ENCODE data around the gene DHRSX.
"Not testable (repeated sequence)": the region's sequence is repeated elsewhere in the genome, so short reads cannot be mapped to it uniquely, and the experiment has no call there.

The DHRSX gene

DNA sequence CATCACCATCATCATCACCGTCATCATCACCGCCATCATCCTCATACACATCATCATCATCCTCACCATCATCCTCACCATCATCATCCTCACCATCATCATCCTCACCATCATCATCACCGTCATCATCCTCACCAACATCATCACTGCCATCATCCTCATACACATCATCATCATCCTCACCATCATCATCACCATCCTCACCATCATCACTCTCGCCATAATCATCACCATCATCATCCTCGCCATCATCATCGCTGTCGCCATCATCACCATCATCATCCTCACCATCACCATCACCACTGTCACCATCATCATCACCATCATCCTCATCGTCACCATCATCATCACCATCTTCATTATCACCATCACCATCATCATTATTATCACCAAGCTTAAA is 19.8 kb upstream of the DHRSX start:
- TF ChIP-seq, protein P1, sequence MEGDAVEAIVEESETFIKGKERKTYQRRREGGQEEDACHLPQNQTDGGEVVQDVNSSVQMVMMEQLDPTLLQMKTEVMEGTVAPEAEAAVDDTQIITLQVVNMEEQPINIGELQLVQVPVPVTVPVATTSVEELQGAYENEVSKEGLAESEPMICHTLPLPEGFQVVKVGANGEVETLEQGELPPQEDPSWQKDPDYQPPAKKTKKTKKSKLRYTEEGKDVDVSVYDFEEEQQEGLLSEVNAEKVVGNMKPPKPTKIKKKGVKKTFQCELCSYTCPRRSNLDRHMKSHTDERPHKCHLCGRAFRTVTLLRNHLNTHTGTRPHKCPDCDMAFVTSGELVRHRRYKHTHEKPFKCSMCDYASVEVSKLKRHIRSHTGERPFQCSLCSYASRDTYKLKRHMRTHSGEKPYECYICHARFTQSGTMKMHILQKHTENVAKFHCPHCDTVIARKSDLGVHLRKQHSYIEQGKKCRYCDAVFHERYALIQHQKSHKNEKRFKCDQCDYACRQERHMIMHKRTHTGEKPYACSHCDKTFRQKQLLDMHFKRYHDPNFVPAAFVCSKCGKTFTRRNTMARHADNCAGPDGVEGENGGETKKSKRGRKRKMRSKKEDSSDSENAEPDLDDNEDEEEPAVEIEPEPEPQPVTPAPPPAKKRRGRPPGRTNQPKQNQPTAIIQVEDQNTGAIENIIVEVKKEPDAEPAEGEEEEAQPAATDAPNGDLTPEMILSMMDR (conservative IDR thresholded peaks at IDR 0.05; ENCODE audit: low read depth): no peak
- no peak overlapping the region for H3K27ac ChIP-seq
- ChIA-PET POLR2A (ENCODE audit: low non-redundant PET) (no interaction called here), CTCF (no interaction called here)
- no peak for DNase-seq (ENCODE audit: low spot score)

GRCh38 chrX:2519638-2520037 is 18.9 kb upstream of the DHRSX start:
- H3K27ac ChIP-seq; POLR2A ChIA-PET (ENCODE audit: low non-redundant PET); CTCF ChIA-PET; DNase-seq (ENCODE audit: low spot score): not testable (repeated sequence)

- TF ChIP-seq, protein P1 (conservative IDR thresholded peaks at IDR 0.05; ENCODE audit: low read depth): no peak
- POLR2A ChIA-PET (ENCODE audit: low non-redundant PET): no interaction called here
- no peak for DNase-seq (ENCODE audit: low spot score)
- CTCF ChIA-PET: no interaction called here
- H3K27ac ChIP-seq: no peak overlapping the region
Measured at GRCh38 chrX:2517055-2517454, 16.3 kb upstream of the DHRSX start.

DNA sequence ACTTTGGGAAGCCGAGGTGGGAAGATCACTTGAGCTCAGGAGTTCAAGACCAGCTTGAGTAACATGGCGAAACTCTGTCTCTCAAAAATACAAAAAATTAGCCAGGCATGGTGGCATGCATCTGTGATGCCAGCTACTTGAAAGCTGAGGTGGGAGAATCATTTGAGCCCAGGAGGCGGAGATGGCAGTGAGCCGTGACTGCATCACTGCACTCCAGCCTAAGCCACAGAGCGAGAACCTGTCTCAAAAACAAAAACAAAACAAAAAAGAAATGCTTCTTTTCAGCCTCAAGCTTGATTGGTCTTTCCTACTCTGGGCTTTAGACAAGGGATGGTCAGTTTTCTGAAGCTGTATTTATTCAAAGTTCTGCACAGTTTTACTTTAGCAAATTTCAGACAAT is 15.8 kb upstream of the DHRSX start:
- ChIA-PET CTCF (no interaction called here), POLR2A (ENCODE audit: low non-redundant PET) (no interaction called here)
- no peak overlapping the region for H3K27ac ChIP-seq
- TF ChIP-seq, protein P1 (conservative IDR thresholded peaks at IDR 0.05; ENCODE audit: low read depth): no peak
- no peak for DNase-seq (ENCODE audit: low spot score)

- CTCF ChIA-PET: no interaction called here
Measured at GRCh38 chrX:2514131-2514530, 13.4 kb upstream of the DHRSX start.

GRCh38 chrX:2513121-2513664 is 12.4 kb upstream of the DHRSX start:
- H3K27ac ChIP-seq: no peak overlapping the region
- ChIA-PET CTCF (no interaction called here), POLR2A (ENCODE audit: low non-redundant PET) (no interaction called here)
- TF ChIP-seq, protein P1 (conservative IDR thresholded peaks at IDR 0.05; ENCODE audit: low read depth): no peak
- no peak for DNase-seq (ENCODE audit: low spot score)

More at GRCh38 chrX:2514131-2514530, 13.4 kb upstream of the DHRSX start:
- POLR2A ChIA-PET (ENCODE audit: low non-redundant PET): no interaction called here
- no peak overlapping the region for H3K27ac ChIP-seq
- no peak for DNase-seq (ENCODE audit: low spot score)
- TF ChIP-seq, protein P1 (conservative IDR thresholded peaks at IDR 0.05; ENCODE audit: low read depth): no peak

DNA sequence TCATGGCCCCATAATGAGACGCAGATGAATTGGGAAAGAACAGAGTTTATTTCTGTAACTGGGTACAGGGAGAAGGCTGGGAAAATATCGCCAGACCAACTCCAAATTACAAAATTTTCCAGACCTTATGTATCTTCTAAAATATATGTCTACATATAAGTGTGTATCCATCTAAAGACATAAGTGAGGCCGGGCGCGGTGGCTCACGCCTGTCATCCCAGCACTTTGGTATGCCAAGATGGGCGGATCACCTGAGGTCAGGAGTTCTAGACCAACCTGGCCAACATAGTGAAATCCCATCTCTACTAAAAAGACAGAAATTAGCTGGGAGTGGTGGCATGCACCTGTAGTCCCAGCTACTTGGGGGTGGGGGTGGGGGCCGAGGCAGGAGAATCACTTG is 11.7 kb upstream of the DHRSX start:
- H3K27ac ChIP-seq: no peak overlapping the region
- ChIA-PET CTCF (no interaction called here), POLR2A (ENCODE audit: low non-redundant PET) (no interaction called here)
- TF ChIP-seq, protein P1 (conservative IDR thresholded peaks at IDR 0.05; ENCODE audit: low read depth): no peak
- no peak for DNase-seq (ENCODE audit: low spot score)

All from RWPE1 (cell line).